GM12865 (cell line): ENCODE results near the gene ZNF165.
A peak's percentile ranks its signal among the peaks of the same experiment; 100 is the strongest.

Source experiments
- DNase-seq: peaks from one replicate; pipeline ENCODE4 v3.0.0; 2010; ENCODE audit warnings: low read depth
- H3K4me3 ChIP-seq: 2 replicates; pipeline ENCODE4 v1.5.1; 2011; ENCODE audit warnings: mild to moderate bottlenecking, low read depth, low read length, control low read depth
- TF ChIP-seq, protein P1 (sequence below): IDR thresholded peaks from 2 replicates; pipeline ENCODE4 v1.5.1; 2011; ENCODE audit warnings: low read length, control low read depth, low read depth, inconsistent platforms; ENCODE audit not compliant: insufficient read depth; ENCODE audit errors: missing control alignments

Gene ZNF165

DNA sequence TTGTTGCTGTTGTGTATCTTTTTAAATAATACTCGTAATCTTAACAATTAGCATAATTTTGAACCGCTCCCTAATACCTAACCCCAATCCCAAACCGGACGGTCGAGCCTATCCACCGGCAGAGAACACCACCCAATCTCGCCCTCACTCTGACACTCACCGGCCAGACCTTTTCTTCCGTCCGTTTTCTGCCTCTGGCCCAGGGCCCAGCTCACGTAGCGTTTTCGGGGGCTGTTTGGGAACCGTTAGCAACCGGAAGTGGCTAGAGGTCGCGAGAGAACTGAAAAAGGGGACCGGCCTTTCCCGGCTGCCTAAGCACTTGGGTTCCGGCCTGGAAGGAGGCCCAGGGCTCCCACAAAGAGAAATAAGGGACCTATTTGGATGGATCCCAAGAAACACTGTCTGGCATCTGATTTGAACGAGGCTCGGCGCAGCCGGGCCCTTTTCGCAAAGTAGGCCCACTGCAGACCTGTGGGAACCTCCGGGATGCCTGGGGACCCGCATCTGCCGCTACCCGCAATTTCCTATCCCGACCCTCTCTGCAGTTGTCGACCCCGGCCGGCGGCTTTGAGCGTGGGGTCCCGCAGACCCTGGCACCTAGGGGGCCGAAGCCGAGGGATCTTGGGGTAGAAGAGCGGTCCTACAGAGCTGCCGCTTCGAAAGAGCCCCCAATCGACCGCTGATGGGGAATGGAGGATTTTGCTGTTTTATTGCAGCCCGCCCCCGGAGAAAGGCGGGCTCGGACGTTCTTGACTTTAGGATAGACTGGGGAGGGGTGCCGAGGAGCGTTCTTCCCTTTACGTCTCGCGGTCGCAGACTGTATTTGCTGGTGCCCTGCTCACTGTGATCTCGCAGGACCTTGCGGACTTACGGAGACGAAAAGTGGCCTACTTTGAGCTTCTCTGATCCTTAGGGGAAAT lies 56.5 kb downstream of the ZNF165 start:
- H3K4me3 ChIP-seq, result peak overlapping the region; percentile 81
- TF ChIP-seq, protein P1, sequence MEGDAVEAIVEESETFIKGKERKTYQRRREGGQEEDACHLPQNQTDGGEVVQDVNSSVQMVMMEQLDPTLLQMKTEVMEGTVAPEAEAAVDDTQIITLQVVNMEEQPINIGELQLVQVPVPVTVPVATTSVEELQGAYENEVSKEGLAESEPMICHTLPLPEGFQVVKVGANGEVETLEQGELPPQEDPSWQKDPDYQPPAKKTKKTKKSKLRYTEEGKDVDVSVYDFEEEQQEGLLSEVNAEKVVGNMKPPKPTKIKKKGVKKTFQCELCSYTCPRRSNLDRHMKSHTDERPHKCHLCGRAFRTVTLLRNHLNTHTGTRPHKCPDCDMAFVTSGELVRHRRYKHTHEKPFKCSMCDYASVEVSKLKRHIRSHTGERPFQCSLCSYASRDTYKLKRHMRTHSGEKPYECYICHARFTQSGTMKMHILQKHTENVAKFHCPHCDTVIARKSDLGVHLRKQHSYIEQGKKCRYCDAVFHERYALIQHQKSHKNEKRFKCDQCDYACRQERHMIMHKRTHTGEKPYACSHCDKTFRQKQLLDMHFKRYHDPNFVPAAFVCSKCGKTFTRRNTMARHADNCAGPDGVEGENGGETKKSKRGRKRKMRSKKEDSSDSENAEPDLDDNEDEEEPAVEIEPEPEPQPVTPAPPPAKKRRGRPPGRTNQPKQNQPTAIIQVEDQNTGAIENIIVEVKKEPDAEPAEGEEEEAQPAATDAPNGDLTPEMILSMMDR, result no peak
- DNase-seq, result peak; percentile 96

DNA sequence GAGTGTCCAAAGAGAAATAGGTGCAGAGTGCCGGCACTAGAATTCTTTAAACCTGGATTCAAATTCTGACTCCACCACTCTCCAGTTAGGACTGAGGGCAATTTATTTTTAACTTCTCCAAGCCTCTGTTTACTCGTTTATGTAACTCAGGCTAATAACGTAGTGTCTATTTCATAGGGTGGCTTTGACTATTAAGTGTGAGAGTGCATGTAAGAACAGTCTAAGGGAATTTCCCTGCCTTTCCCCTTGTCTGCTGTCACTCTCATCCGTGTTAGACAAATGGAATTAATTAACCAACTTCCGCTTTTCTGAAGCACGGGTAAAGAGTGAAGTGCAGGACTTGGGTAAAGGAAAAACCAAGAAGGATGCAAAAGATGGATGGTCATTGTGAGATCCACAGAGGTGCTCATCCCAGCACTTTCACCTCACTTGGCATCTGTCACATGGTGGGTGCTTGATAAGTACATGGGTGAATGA lies 57.2 kb downstream of the ZNF165 start:
- DNase-seq, result peak; percentile 74
- peak overlapping the region; percentile 81 for H3K4me3 ChIP-seq
- TF ChIP-seq, protein P1, result no peak
